H9 (cell line): Measurements from ENCODE around the gene EIF3D. TPM values are rescaled to one million over a fixed set of nuclear protein-coding genes. Genes with fewer than 3 reads are reported as not detected.

Experiments used
- DNase-seq: peaks from one replicate; pipeline ENCODE4 v3.0.0-alpha.2; 2017
- H2AFZ ChIP-seq: one replicate; pipeline ENCODE4 v1.6.1; 2013; ENCODE audit warnings: mild to moderate bottlenecking, low read length, control low read depth, moderate library complexity
- H2AK5ac ChIP-seq: 2 replicates; pipeline ENCODE4 v1.6.1; 2013; ENCODE audit warnings: low read length, control low read depth, mixed read lengths; ENCODE audit not compliant: insufficient read length
- H2BK120ac ChIP-seq: one replicate; pipeline ENCODE4 v1.6.1; 2013; ENCODE audit warnings: low read depth, mild to moderate bottlenecking, low read length, control low read depth, inconsistent platforms; ENCODE audit not compliant: poor library complexity, severe bottlenecking
- H2BK12ac ChIP-seq: 2 replicates; pipeline ENCODE4 v1.6.1; 2013; ENCODE audit warnings: low read length, control low read depth, mixed read lengths, low read depth; ENCODE audit not compliant: insufficient read length
- H2BK15ac ChIP-seq: 2 replicates; pipeline ENCODE4 v1.6.1; 2013; ENCODE audit warnings: low read depth, low read length, control low read depth
- H2BK20ac ChIP-seq: one replicate; pipeline ENCODE4 v1.6.1; 2013; ENCODE audit warnings: low read depth, mild to moderate bottlenecking, low read length, control low read depth, inconsistent platforms; ENCODE audit not compliant: poor library complexity, severe bottlenecking
- H2BK5ac ChIP-seq: 2 replicates; pipeline ENCODE4 v1.6.1; 2013; ENCODE audit warnings: low read length, control low read depth, mixed read lengths; ENCODE audit not compliant: insufficient read length
- H3K14ac ChIP-seq: 2 replicates; pipeline ENCODE4 v1.6.1; 2013; ENCODE audit warnings: low read length, control low read depth; ENCODE audit not compliant: insufficient read depth
- H3K18ac ChIP-seq: 2 replicates; pipeline ENCODE4 v1.6.1; 2013; ENCODE audit warnings: low read depth, mild to moderate bottlenecking, mixed read lengths, low read length, control low read depth; ENCODE audit not compliant: insufficient read length
- H3K23ac ChIP-seq: 2 replicates; pipeline ENCODE4 v1.6.1; 2013; ENCODE audit warnings: low read length, control low read depth, mixed read lengths, low read depth; ENCODE audit not compliant: insufficient read length
- H3K23me2 ChIP-seq: 2 replicates; pipeline ENCODE4 v1.6.1; 2013; ENCODE audit warnings: low read depth, mild to moderate bottlenecking, mixed read lengths, low read length, control low read depth; ENCODE audit not compliant: insufficient read length, poor library complexity, severe bottlenecking
- H3K27ac ChIP-seq: 2 replicates; pipeline ENCODE4 v1.5.1; 2013; ENCODE audit warnings: low read length, control low read depth, mixed read lengths, low read depth; ENCODE audit not compliant: insufficient read length
- H3K27me3 ChIP-seq: 2 replicates; pipeline ENCODE4 v1.6.1; 2013; ENCODE audit warnings: low read length, control low read depth, inconsistent platforms; ENCODE audit not compliant: insufficient read depth
- H3K4ac ChIP-seq: 2 replicates; pipeline ENCODE4 v1.6.1; 2013; ENCODE audit warnings: low read depth, mild to moderate bottlenecking, control low read depth, inconsistent platforms, low read length, moderate library complexity
- H3K4me1 ChIP-seq: 2 replicates; pipeline ENCODE4 v1.6.1; 2013; ENCODE audit warnings: low read length, control low read depth, inconsistent platforms; ENCODE audit not compliant: insufficient read depth
- H3K4me2 ChIP-seq: 2 replicates; pipeline ENCODE4 v1.6.1; 2013; ENCODE audit warnings: low read length, control low read depth, mixed read lengths; ENCODE audit not compliant: insufficient read length, insufficient read depth
- H3K56ac ChIP-seq: 2 replicates; pipeline ENCODE4 v1.6.1; 2013; ENCODE audit warnings: low read depth, mild to moderate bottlenecking, mixed read lengths, low read length, control low read depth; ENCODE audit not compliant: insufficient read length
- H3K79me1 ChIP-seq: 2 replicates; pipeline ENCODE4 v1.6.1; 2013; ENCODE audit warnings: low read depth, mild to moderate bottlenecking, moderate library complexity, low read length, control low read depth, inconsistent platforms; ENCODE audit not compliant: insufficient read depth, poor library complexity, severe bottlenecking
- H3K79me2 ChIP-seq: 2 replicates; pipeline ENCODE4 v1.6.1; 2013; ENCODE audit warnings: low read length, control low read depth, inconsistent platforms; ENCODE audit not compliant: insufficient read depth
- H3K9ac ChIP-seq: 2 replicates; pipeline ENCODE4 v1.6.1; 2013; ENCODE audit warnings: low read length, control low read depth, mixed read lengths; ENCODE audit not compliant: insufficient read length; ENCODE audit errors: extremely low read depth
- H3K9me3 ChIP-seq: one replicate; pipeline ENCODE4 v1.6.1; 2013; ENCODE audit warnings: low read depth, low read length, inconsistent platforms; ENCODE audit not compliant: control insufficient read depth
- H3T11ph ChIP-seq: one replicate; pipeline ENCODE4 v1.6.1; 2013; ENCODE audit warnings: mild to moderate bottlenecking, low read length, control low read depth, inconsistent platforms
- H4K20me1 ChIP-seq: one replicate; pipeline ENCODE4 v1.6.1; 2013; ENCODE audit not compliant: control insufficient read depth, insufficient read length, insufficient read depth
- H4K5ac ChIP-seq: 2 replicates; pipeline ENCODE4 v1.6.1; 2013; ENCODE audit warnings: low read depth, mild to moderate bottlenecking, mixed read lengths, low read length, control low read depth; ENCODE audit not compliant: insufficient read length
- H4K8ac ChIP-seq: replicated peaks from 2 replicates; pipeline ENCODE4 v1.6.1; 2013; ENCODE audit warnings: low read length, control low read depth, mixed read lengths, low read depth; ENCODE audit not compliant: insufficient read length
- H4K91ac ChIP-seq: 2 replicates; pipeline ENCODE4 v1.6.1; 2013; ENCODE audit warnings: low read depth, mild to moderate bottlenecking, moderate library complexity, mixed read lengths, low read length, control low read depth; ENCODE audit not compliant: insufficient read length
- H3K27ac Mint-ChIP-seq, 3 experiments: 2 replicates in 2 of 3; 3 replicates in 1 of 3; pipeline ENCODE4 v1.8.0; 2020 to 2021; ENCODE audit warnings: mixed read lengths in 3 of 3, mild to moderate bottlenecking in 1 of 3, moderate library complexity in 1 of 3
- H3K27me3 Mint-ChIP-seq: 2 replicates; pipeline ENCODE4 v1.8.0; 2021; ENCODE audit warnings: low read depth, mild to moderate bottlenecking, moderate library complexity, mixed read lengths
- H3K36me3 Mint-ChIP-seq, 3 experiments: 2 replicates in 2 of 3; 3 replicates in 1 of 3; pipeline ENCODE4 v1.8.0; 2020 to 2021; ENCODE audit warnings: low read depth in 3 of 3, mixed read lengths in 3 of 3; ENCODE audit not compliant: insufficient read depth in 1 of 3
- H3K4me1 Mint-ChIP-seq, 2 experiments: 2 replicates each; pipeline ENCODE4 v1.8.0; 2020; ENCODE audit warnings: mixed read lengths in 2 of 2
- H3K4me3 Mint-ChIP-seq, 2 experiments: 2 replicates in 1 of 2; 3 replicates in 1 of 2; pipeline ENCODE4 v1.8.0; 2020 to 2021; ENCODE audit warnings: mild to moderate bottlenecking in 2 of 2, mixed read lengths in 2 of 2, moderate library complexity in 1 of 2
- H3K9me3 Mint-ChIP-seq, 2 experiments: 2 replicates in 1 of 2; 3 replicates in 1 of 2; pipeline ENCODE4 v1.8.0; 2020; ENCODE audit warnings: mild to moderate bottlenecking in 2 of 2, mixed read lengths in 2 of 2, moderate library complexity in 1 of 2
- WGBS: extraction: QIAGEN DNeasy Blood & Tissue Kit; methylation state at CpG from one replicate; pipeline ENCODE4 v1.1.7; 2013; ENCODE audit warnings: missing lambda C conversion rate, low lambda C conversion rate, mixed read lengths; ENCODE audit not compliant: insufficient read length; ENCODE audit errors: extremely low coverage; 5-methylcytosine and 5-hydroxymethylcytosine counted together
- total RNA-seq: library from RNA; stranded (reverse); gene quantifications from 2 replicates; pipeline ENCODE4 v1.2.1, GENCODE V29; 2021
- TF ChIP-seq, protein P1 (sequence below): fragments of 200-600 bp; sonication (generic); conservative IDR thresholded peaks from 3 replicates; pipeline ENCODE4 v1.8.0; 2021; ENCODE audit warnings: antibody characterized with exemption, mild to moderate bottlenecking

Gene EIF3D
- total RNA-seq, 1 experiment from 2014 or later: 198 TPM

DNA sequence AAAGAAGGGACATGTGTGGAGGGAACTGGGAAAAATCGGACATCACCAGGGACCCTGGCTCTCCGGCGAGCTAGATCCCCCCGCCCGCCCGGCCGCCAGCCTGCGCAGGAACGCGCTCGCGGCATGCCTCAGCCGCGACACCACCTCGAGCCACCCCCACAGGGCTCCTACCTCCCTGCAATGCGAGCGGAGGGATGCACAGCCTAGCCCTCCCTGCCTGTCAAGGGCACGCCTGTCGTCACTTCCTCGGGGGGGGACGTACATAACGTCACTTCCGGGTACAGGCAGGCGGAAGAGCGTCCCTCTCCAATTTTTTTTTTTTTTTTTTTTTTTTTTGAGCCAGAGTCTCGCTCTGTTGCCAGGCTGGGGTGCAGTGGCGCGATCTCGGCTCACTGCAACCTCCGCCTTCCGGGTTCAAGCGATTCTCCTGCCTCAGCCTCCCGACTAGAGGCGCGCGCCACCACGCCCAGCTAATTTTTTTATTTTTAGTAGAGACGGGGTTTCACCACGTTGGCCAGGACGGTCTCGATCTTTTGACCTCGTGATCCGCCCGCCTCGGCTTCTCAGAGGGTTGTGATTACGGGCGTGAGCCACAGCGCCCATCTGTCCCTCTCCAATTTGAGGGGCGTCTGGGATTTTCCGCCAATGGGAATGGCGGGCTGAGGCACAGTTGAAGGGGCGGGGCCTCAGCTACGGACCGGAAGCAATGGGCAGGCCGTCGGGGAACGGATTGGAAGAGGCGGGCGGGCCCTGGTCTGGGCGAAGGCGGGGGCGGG is 47.4 kb downstream of the EIF3D start, which contains the start of gene TXN2:
TSS of gene TXN2 (minus strand) at position 248 of the 776 bp plus-strand sequence. CDS start 803 bp downstream, outside the sequence.
- TF ChIP-seq, protein P1, sequence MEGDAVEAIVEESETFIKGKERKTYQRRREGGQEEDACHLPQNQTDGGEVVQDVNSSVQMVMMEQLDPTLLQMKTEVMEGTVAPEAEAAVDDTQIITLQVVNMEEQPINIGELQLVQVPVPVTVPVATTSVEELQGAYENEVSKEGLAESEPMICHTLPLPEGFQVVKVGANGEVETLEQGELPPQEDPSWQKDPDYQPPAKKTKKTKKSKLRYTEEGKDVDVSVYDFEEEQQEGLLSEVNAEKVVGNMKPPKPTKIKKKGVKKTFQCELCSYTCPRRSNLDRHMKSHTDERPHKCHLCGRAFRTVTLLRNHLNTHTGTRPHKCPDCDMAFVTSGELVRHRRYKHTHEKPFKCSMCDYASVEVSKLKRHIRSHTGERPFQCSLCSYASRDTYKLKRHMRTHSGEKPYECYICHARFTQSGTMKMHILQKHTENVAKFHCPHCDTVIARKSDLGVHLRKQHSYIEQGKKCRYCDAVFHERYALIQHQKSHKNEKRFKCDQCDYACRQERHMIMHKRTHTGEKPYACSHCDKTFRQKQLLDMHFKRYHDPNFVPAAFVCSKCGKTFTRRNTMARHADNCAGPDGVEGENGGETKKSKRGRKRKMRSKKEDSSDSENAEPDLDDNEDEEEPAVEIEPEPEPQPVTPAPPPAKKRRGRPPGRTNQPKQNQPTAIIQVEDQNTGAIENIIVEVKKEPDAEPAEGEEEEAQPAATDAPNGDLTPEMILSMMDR: no peak
- DNase-seq: peak; percentile 98
- H4K20me1 ChIP-seq: no peaks in the 10 kb centered on the region
- no peak within 1 kb of the TSS for H3K27ac ChIP-seq
- H2BK12ac ChIP-seq: no peak within 1 kb of the TSS
- no peaks in the 10 kb centered on the region for H3K9me3 ChIP-seq
- H3K27me3 Mint-ChIP-seq: peaks cover 38% of the 10 kb centered on the region
- no peak within 1 kb of the TSS for H3T11ph ChIP-seq
- no peaks in the 10 kb centered on the region for H3K79me1 ChIP-seq
- WGBS: no CpG with 5 or more reads among the region's 62 CpGs
- peaks cover 3% of the 10 kb centered on the region; the same call in 1 of the 2 replicates for H3K27me3 ChIP-seq
- H3K56ac ChIP-seq: no peak within 1 kb of the TSS
- H3K23me2 ChIP-seq: peaks cover 5% of the 10 kb centered on the region
- peak within 1 kb of the TSS; percentile 75 for H3K18ac ChIP-seq
- H2AK5ac ChIP-seq: no peak within 1 kb of the TSS
- H2AFZ ChIP-seq: peak within 1 kb of the TSS; percentile 1
- peak within 1 kb of the TSS; percentile 82; the same call in 1 of the 2 replicates for H3K14ac ChIP-seq
- H4K8ac ChIP-seq: no peak within 1 kb of the TSS
- no peak within 1 kb of the TSS for H4K5ac ChIP-seq
- H3K79me2 ChIP-seq: no peaks in the 10 kb centered on the region
- H2BK15ac ChIP-seq: no peak within 1 kb of the TSS
- H3K9ac ChIP-seq: peak within 1 kb of the TSS; percentile 69
- peaks cover 4 to 11% of the 10 kb centered on the region in 2 experiments for H3K4me1 Mint-ChIP-seq
- H3K36me3 Mint-ChIP-seq: peaks cover 8 to 19% (median 16%) of the 10 kb centered on the region in 3 experiments
- no peak within 1 kb of the TSS for H4K91ac ChIP-seq
- peak within 1 kb of the TSS; percentile 96 for H3K4me2 ChIP-seq
- no peak within 1 kb of the TSS for H3K23ac ChIP-seq
- H3K4me3 Mint-ChIP-seq: peak within 1 kb of the TSS; percentile 81 to 91
- peaks cover 0 to 8% of the 10 kb centered on the region in 2 experiments; a peak in 3 of 5 replicates for H3K9me3 Mint-ChIP-seq
- H3K4ac ChIP-seq: no peak within 1 kb of the TSS; the same call in 1 of the 2 replicates
- H2BK20ac ChIP-seq: no peak within 1 kb of the TSS
- H3K27ac Mint-ChIP-seq: peak within 1 kb of the TSS; percentile 96 to 98 (median 96); a peak in 6 of 7 replicates
- H3K4me1 ChIP-seq: no peaks in the 10 kb centered on the region
- H2BK5ac ChIP-seq: no peak within 1 kb of the TSS
- no peak within 1 kb of the TSS for H2BK120ac ChIP-seq
